ENCODE data around the gene GIMAP8. TPM values are rescaled to one million over a fixed set of nuclear protein-coding genes. Genes with fewer than 3 reads are reported as not detected.
A peak's percentile ranks its signal among the peaks of the same experiment; 100 is the strongest.

Gene GIMAP8
- total RNA-seq, 2 donors from 2014 or later: 10.2 to 13.7 TPM

DNA sequence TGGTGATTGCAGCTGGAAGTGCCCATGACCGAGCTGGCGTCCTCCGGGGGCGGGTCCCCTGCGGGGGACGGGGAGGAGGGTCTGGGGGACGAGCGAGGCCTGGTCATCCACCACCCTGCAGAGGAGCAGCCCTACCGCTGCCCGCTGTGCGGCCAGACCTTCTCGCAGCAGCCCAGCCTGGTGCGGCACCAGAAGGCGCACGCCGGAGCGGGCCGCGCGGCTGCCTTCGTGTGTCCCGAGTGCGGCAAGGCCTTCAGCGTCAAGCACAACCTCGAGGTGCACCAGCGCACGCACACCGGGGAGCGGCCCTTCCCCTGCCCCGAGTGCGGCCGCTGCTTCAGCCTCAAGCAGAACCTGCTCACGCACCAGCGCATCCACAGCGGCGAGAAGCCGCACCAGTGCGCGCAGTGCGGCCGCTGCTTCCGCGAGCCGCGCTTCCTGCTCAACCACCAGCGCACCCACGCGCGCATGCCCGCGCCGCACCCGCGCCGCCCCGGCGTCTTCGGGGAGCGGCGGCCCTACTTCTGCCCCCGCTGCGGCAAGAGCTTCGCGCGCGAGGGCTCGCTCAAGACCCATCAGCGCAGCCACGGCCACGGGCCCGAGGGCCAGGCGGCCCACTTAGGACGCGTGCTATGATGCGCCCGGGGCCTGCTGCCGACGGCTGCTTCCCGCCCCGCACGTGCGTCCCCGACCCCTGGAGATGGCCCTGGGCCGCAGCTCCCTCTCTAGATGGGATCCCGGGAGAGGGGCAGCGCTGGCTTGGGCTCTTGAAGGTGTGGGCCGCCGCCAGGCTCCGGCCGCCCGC is 42.6 kb upstream of the GIMAP8 start:
- Mint-ChIP-seq H3K27ac (peak overlapping the region in 1 of 2 donors; percentile 86), H3K4me1 (ENCODE audit: low read depth in 2 of 2) (peaks cover 27 to 29% of the 10 kb centered on the region in 2 donors), H3K9me3 (no peaks in the 10 kb centered on the region)

DNA sequence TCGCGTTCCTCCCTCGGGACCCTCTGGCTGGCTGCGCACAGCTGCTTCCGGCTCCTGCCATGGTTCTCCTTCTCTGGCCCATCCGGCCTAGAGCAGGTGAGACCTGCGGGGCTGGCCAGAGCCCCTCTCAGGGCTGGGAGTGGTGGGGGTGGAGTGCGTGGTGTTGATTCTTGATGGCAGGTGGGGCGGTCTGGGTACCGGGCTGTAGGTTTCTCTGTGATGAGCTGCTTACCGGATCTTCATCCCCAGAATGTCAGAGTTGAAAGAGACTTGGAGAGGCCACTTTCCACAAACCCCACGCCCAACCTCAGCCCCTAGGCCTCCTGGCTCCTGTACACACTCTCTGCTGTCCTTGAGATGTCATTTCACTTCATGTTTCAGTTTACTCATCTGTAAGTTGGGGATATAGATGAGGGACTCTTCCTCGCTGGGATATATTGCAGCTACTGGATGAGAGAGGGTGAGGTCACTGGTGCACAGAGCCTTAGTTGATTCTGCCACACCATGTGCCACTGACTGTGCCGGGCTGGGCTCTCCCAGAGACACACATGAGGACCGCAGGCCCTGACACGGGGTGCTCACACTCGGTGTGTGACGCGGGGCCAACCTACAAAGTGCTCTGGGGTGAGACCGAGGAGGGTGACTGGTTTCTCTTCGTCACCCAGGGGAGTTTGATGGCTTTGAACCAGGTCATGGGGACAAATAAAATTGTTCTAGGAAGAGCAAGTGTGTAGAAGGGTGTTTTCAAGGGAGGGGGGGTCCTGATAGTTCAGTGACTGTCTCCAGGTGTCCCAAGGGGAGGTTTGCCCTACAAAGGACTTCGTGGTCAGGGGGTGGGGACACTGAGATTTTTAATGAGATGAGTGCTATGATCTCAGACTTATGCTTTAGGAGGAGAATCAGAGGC is 41.8 kb upstream of the GIMAP8 start:
- no peak overlapping the region for H3K4me3 Mint-ChIP-seq
- no peak for ATAC-seq
- peak overlapping the region; percentile 44 to 65 for H3K27ac Mint-ChIP-seq
- peak; percentile 15 for DNase-seq (ENCODE audit: low spot score)
- peaks cover 5% of the 10 kb centered on the region for H3K36me3 Mint-ChIP-seq
- H3K27me3 Mint-ChIP-seq: no peaks in the 10 kb centered on the region
- H3K4me1 Mint-ChIP-seq (ENCODE audit: low read depth in 2 of 2): peaks cover 29 to 30% of the 10 kb centered on the region in 2 donors
- no peaks in the 10 kb centered on the region for H3K9me3 Mint-ChIP-seq

More for the DNA sequence above, 42.6 kb upstream of the GIMAP8 start:
- H3K4me3 Mint-ChIP-seq: no peak overlapping the region
- no peaks in the 10 kb centered on the region for H3K27me3 Mint-ChIP-seq
- no peak for ATAC-seq
- H3K36me3 Mint-ChIP-seq: peaks cover 5% of the 10 kb centered on the region
- DNase-seq (ENCODE audit: low spot score): peak; percentile 59

DNA sequence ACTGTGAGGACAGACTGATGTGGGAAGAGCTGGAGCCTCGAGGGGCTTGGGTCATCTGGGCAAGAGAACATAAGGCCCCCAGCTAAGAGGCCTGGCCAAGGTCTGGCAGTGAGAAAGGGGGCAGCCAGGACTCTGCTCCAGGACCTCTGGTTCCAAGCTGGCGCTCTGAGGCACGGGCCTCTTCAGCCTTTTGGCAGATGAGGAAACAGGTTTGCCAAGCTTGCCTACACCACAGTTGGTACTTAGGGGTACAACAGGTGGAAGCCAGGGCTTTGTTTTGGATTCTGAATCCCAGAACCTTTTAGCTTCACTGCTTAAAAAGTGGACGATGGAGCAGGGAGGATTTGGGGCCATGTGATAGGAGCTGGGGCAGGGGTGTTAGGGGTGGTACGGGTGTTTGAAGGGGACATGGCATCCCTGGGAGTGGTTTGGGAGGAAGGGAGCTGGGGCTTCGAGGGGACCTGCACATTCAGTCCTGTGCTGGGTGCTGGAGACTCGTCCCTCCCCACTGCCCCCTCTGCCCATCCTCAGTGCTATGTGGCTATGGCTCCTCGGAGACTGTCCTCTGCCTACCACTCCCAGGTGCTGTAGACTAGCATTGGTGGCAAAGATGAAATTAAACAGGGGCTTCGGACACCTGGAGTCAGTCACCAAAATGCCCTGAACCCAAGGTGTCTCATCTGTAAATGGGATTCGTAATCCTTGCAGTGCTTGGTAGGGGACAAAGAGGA is 41.0 kb upstream of the GIMAP8 start:
- Mint-ChIP-seq H3K4me1 (ENCODE audit: low read depth in 2 of 2) (peaks cover 23 to 25% of the 10 kb centered on the region in 2 donors), H3K4me3 (no peak overlapping the region), H3K27me3 (no peaks in the 10 kb centered on the region), H3K36me3 (peaks cover 5% of the 10 kb centered on the region), H3K27ac (peak overlapping the region; percentile 44 to 65), H3K9me3 (no peaks in the 10 kb centered on the region)
- peak; percentile 38 for DNase-seq (ENCODE audit: low spot score)
- ATAC-seq: no peak

DNA sequence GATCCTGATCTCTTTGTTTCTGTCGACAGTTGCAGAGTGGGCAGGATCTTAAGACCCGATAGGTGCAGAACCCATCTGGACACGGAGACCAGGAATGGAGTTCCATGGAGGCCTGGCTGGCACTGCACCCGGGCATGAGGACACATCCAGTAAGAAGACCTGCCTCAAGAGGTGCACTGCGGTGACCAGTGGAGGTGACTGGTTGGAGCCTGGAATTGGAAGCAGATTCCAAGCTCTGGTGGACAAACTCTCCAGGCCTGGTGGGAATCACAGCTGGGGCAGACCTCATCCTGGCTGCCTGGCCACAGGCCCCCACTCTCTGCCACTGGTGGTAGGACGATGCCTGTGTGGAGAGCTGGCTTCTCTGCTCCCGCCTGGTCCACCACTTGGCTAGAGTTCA is 40.3 kb upstream of the GIMAP8 start:
- H3K4me1 Mint-ChIP-seq (ENCODE audit: low read depth in 2 of 2): peaks cover 20 to 23% of the 10 kb centered on the region in 2 donors
- H3K9me3 Mint-ChIP-seq: no peaks in the 10 kb centered on the region
- DNase-seq (ENCODE audit: low spot score) (peak; percentile 53), ATAC-seq (no peak)
- H3K4me3 Mint-ChIP-seq: no peak overlapping the region
- no peaks in the 10 kb centered on the region for H3K27me3 Mint-ChIP-seq
- peak overlapping the region in 1 of 2 donors; percentile 56 for H3K27ac Mint-ChIP-seq
- peaks cover 5% of the 10 kb centered on the region for H3K36me3 Mint-ChIP-seq

DNA sequence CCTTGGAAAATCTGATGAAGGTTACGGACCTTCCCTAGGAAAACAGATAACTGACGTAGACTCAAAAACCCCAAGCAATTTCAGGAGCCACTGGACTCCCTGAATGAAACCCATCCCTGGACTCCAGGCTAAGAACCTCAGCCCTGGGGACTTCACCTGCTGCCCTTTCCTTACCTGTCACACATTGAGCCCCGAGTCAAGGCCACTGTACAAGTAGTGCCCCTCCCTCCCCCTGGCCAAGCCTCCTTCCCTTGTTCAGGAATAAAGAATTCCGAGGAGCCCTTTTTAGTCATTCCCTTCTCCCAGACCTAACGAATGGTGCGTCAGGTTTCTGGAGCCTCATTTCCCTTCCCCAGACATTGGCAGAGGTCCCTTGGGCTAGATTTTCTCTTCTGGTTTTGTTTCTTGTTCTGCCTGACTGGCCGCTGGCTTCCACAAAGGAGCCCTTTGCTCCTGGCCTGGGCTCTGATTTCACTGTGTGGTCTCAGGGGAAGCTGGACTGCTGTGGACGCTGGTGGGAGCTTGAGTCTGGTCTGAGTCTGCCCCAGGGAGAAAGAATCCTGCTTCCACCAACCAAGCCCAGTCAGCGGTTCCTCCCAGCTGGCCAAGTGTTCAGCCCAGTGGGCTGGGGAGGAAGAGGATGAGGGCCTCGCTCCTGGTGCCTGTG is 39.6 kb upstream of the GIMAP8 start:
- H3K36me3 Mint-ChIP-seq: peaks cover 5% of the 10 kb centered on the region
- no peaks in the 10 kb centered on the region for H3K27me3 Mint-ChIP-seq
- H3K27ac Mint-ChIP-seq: peak overlapping the region in 1 of 2 donors; percentile 56
- DNase-seq (ENCODE audit: low spot score) (peak; percentile 57), ATAC-seq (no peak)
- H3K4me3 Mint-ChIP-seq: no peak overlapping the region
- H3K4me1 Mint-ChIP-seq (ENCODE audit: low read depth in 2 of 2): peaks cover 16 to 19% of the 10 kb centered on the region in 2 donors
- no peaks in the 10 kb centered on the region for H3K9me3 Mint-ChIP-seq

DNA sequence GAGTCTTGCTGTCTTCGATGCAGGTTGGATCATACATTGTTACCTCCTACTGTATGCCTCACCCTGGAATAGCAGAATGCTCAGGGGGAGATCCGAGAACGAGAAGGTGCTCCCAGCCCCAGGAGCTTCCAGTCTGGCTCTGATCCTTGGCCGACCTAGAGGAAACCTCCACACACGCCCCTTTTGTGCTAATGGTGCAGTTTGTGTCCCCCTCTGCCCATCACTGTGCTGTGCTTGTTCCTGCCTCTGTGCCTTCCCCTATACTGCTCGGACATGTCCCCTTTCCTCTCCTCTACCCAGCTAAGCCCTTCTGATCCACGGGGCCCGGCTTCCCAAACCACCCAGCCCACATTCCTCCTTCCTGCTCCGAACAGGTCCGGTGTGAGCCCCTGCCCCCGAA is 38.8 kb upstream of the GIMAP8 start:
- Mint-ChIP-seq H3K27ac (no peak overlapping the region), H3K9me3 (no peaks in the 10 kb centered on the region), H3K36me3 (peaks cover 5% of the 10 kb centered on the region), H3K4me3 (no peak overlapping the region), H3K27me3 (no peaks in the 10 kb centered on the region), H3K4me1 (ENCODE audit: low read depth in 2 of 2) (peaks cover 8 to 12% of the 10 kb centered on the region in 2 donors)
- DNase-seq (ENCODE audit: low spot score): no peak
- no peak for ATAC-seq

DNA sequence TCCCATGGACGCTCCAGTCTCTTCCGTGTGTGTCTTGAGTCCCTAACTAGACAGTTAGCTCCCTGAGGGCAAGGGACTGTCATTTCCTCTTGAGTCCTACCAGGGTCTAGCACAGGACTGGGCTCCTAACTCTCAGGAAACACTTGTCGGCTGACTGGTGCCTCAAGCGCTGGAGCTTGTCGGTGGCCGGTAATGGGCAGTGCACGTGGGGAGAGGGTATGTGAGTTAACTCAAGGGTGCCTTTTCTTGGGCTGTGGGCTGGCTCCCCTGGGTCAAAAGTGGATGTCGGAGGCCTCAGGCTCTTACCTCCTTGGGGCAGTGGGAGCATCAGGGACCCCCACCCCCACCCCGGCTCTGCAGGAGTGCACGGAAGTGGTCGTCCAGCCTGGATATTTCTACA is 38.4 kb upstream of the GIMAP8 start:
- H3K4me3 Mint-ChIP-seq: no peak overlapping the region
- no peaks in the 10 kb centered on the region for H3K9me3 Mint-ChIP-seq
- no peak overlapping the region for H3K27ac Mint-ChIP-seq
- H3K36me3 Mint-ChIP-seq: peaks cover 3% of the 10 kb centered on the region
- H3K4me1 Mint-ChIP-seq (ENCODE audit: low read depth in 2 of 2): peaks cover 4 to 10% of the 10 kb centered on the region in 2 donors
- H3K27me3 Mint-ChIP-seq: no peaks in the 10 kb centered on the region
- no peak for ATAC-seq
- peak; percentile 28 for DNase-seq (ENCODE audit: low spot score)

DNA sequence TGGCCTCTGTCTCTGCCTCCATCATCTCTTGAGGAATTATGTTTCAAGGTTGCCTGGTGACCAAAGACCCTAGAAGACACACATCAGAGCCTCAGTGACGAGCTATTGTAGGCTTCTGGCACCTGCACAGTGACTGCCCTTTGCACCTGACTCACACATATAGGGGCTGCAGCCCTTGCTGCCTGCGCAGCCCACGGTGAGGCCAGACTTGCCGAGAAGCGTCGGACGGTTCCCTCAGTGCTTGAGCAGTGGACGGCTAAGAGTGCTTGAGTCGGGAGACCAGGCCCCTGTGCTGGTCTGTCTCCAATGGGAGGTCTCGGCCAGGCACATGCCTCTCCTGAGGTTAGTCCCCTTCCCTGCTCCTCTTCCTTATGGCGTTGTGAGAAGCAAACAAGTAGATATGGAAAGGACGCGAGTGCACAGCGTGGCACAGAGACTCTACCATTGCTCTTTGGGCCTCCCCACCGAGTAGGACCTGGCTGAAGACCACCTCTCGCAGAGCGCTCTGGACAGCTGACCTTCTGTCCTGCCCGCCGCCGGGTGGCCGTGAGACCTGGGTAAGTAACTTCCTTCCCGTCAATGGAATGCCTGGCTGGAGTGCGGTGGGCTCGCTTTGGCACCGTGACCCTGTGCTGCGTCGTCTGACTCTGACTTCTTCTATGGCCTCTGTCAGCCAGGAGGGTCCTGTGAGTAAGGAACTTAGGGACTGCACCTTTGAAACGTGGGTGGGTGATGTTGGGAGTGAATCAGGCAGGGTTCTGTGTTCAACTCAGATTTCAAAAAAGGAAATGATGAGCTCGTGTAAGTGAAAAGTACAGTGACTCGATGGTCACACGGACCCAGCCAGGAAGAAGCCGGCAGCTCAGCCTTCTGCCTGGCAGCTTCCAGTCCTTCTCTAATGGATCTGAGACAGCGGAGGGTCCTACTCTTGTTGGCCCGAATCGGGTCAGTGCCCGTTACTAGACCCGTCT is 37.6 kb upstream of the GIMAP8 start:
- no peak overlapping the region for H3K4me3 Mint-ChIP-seq
- no peak for ATAC-seq
- no peaks in the 10 kb centered on the region for H3K27me3 Mint-ChIP-seq
- H3K9me3 Mint-ChIP-seq: no peaks in the 10 kb centered on the region
- H3K4me1 Mint-ChIP-seq (ENCODE audit: low read depth in 2 of 2): peaks cover 0 to 7% of the 10 kb centered on the region in 2 donors
- DNase-seq (ENCODE audit: low spot score): no peak
- no peak overlapping the region for H3K27ac Mint-ChIP-seq
- no peaks in the 10 kb centered on the region for H3K36me3 Mint-ChIP-seq

DNA sequence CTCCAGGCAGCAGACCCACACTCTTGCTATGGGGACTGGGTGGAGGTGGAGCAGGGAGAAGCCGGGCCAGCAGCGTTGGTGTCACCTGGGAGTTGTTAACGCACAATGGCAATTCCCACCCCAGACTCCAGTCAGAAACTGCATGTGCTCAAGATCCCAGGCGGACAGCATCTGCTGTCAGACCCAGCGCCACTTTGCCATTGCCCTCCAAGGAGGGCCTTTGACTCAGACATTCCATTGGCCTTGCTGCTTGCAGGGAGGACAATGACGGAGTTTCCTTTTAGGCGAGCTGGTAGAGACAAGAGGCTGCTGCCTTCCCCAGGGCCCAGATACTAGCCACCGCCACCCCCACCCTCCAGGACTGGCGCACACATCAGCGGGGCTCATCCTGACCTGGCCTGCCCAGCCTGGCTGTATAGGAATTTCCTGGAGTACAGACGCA is 36.8 kb upstream of the GIMAP8 start:
- no peaks in the 10 kb centered on the region for H3K9me3 Mint-ChIP-seq
- peaks cover 0 to 5% of the 10 kb centered on the region in 2 donors for H3K4me1 Mint-ChIP-seq (ENCODE audit: low read depth in 2 of 2)
- DNase-seq (ENCODE audit: low spot score): no peak
- no peak overlapping the region for H3K27ac Mint-ChIP-seq
- H3K4me3 Mint-ChIP-seq: no peak overlapping the region
- no peak for ATAC-seq
- H3K27me3 Mint-ChIP-seq: no peaks in the 10 kb centered on the region
- H3K36me3 Mint-ChIP-seq: no peaks in the 10 kb centered on the region

DNA sequence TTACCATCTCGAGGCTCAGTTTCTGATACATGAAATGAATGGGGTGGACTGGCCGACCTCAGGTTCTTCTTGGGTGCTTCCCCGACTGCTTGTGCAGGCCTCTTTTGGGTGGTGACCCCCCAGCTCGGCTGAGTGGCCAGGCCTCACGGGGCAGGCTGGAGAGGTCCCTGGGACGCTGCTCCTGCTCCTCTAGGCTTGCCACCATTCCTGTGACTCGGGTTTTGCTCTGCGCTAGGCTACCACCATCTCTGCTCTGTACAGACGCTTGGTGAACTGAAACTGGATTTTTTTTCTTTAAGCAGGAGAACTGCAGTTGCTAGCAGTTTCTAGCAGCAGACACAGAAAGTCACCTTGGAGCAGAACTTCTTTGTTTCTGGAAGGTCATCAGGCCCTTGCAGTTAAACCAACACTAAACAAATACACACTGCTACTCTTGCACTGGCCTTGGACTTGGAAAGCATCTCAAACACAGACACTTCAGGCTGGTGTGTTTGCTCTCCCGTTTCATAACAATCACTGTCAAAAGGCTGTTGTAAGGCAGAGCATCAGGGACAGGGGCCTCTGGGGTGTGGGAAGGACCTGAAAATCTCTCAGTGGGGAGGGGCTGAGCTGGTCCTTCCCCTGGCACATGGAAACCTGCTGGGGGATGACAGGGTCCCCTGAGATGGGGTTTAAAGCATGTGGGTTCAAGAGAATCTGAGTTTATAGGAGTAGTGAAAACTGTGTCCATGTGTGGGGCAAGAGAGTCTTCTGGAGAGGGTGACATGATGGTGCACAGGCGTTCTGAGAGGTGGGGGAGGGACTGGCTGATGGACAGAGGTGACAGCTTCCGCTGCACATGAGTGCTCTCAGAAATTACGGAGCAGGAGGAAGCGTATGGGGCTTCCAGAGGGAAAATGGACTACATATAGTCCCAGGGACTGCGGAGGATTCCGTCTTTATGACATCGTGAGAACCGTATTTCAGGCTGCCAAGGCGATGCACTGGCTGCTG is 35.0 kb upstream of the GIMAP8 start:
- peak overlapping the region in 1 of 2 donors; percentile 41 for H3K27ac Mint-ChIP-seq

DNA sequence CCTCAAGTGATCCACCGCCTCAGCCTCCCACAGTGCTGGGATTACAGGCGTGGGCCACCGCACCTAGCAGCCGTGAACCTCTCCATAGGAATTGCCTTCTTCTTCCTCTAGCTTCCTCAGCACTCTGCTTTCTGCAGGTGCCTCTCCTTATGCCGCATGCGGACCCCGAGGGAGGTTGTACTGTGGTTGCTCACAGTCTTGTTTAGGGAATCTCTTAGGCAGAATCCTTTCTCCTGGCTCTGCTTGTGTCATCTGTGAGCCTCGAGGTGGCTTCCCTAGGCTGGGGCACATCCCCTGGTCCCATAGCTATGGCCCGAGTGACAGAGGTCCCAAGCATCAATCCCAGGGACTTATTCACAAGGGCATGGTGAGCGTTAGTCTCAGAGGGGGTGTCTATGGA is 33.2 kb upstream of the GIMAP8 start:
- DNase-seq (ENCODE audit: low spot score): no peak
- no peak for ATAC-seq
- H3K36me3 Mint-ChIP-seq: no peaks in the 10 kb centered on the region
- H3K27me3 Mint-ChIP-seq: peaks cover 3 to 5% of the 10 kb centered on the region in 2 donors
- peaks cover 8% of the 10 kb centered on the region in 2 donors for H3K4me1 Mint-ChIP-seq (ENCODE audit: low read depth in 2 of 2)
- no peak overlapping the region for H3K27ac Mint-ChIP-seq
- no peak overlapping the region for H3K4me3 Mint-ChIP-seq
- H3K9me3 Mint-ChIP-seq: no peaks in the 10 kb centered on the region

More for the DNA sequence above, 35.0 kb upstream of the GIMAP8 start:
- Mint-ChIP-seq H3K9me3 (no peaks in the 10 kb centered on the region), H3K4me1 (ENCODE audit: low read depth in 2 of 2) (peaks cover 0 to 3% of the 10 kb centered on the region in 2 donors), H3K36me3 (no peaks in the 10 kb centered on the region), H3K27me3 (no peaks in the 10 kb centered on the region), H3K4me3 (no peak overlapping the region)
- ATAC-seq: no peak
- no peak for DNase-seq (ENCODE audit: low spot score)
